ENCODE results near the gene CIB4. TPM values are rescaled to one million over a fixed set of nuclear protein-coding genes. Genes with fewer than 3 reads are reported as not detected.

Gene CIB4
- total and polyA plus RNA-seq, 2 of the 13 experiments (the other 11 are each of a cell fraction or from before 2014, with no cell fraction given): not detected

GRCh38 chr2:26675651-26676255 is 34.6 kb upstream of the CIB4 start:
- no peak for TF ChIP-seq MATR3 (CRISPR knock-in tag; IDR thresholded peaks at IDR 0.05)
- no peak for TF ChIP-seq RCOR2 (CRISPR knock-in tag; IDR thresholded peaks at IDR 0.05)
- TF ChIP-seq ZNF570 (CRISPR knock-in tag; IDR thresholded peaks at IDR 0.05; ENCODE audit: borderline replicate concordance): no peak
- TF ChIP-seq ISL2 (CRISPR knock-in tag; IDR thresholded peaks at IDR 0.05): no peak
- no peak for TF ChIP-seq HOXD1 (CRISPR knock-in tag; IDR thresholded peaks at IDR 0.05)
- TF ChIP-seq SIN3A (IDR thresholded peaks at IDR 0.05; ENCODE audit: borderline replicate concordance, low read depth, low read length): no peak
- no peak for TF ChIP-seq JUN (CRISPR knock-in tag; IDR thresholded peaks at IDR 0.05)
- H3K9ac ChIP-seq (ENCODE audit: insufficient read depth, low read depth, low read length): no peak overlapping the region
- H3K9me3 ChIP-seq (ENCODE audit: low read length): no peaks in the 10 kb centered on the region
- ATAC-seq: no peak; the same call in 2 of the 3 replicates
- H3K36me3 ChIP-seq (replicated peaks in 1 of 2; ENCODE audit: control insufficient read depth in 1 of 2, insufficient read depth in 2 of 2, low read length in 2 of 2): no peaks in the 10 kb centered on the region
- H3K4me3 ChIP-seq (replicated peaks in 1 of 3; ENCODE audit: insufficient read depth in 1 of 3, low read depth in 2 of 3, low read length in 3 of 3): no peak overlapping the region
- no peak overlapping the region for H3K27ac ChIP-seq (ENCODE audit: extremely low read length, insufficient read depth, low read length)
- peaks cover 19 to 81% of the 10 kb centered on the region in 2 experiments for H3K27me3 ChIP-seq (ENCODE audit: control insufficient read depth in 1 of 2, insufficient read depth in 2 of 2, low read length in 2 of 2)
- DNase-seq (ENCODE audit: low spot score): no peak
- no peak for FAIRE-seq
- ChIA-PET POLR2A (no interaction called here), CTCF (ENCODE audit: low intra/inter-chr PET ratio, low total read pairs) (no interaction called here)
- H3K4me1 ChIP-seq (ENCODE audit: insufficient read depth, low read length): 0 out of 2 replicates have a peak, but pooled peaks cover 5% of the 10 kb centered on the region
- H3K79me2 ChIP-seq (ENCODE audit: insufficient read depth, low read length): no peaks in the 10 kb centered on the region
- H4K20me1 ChIP-seq (ENCODE audit: insufficient read depth, low read length): no peaks in the 10 kb centered on the region
- WGBS (ENCODE audit: low lambda C conversion rate): 49% methylated on average over 6 of the region's 6 CpGs
- intact Hi-C loops (cut with micrococcal nuclease; ENCODE audit: unreplicated experiment): no loop called here
- in situ Hi-C loops (cut with HindIII; ENCODE audit: extremely low pct_ligation_motif_present, low pct_unique_long_range_greater_than_20kb): no loop called here
- no peak overlapping the region for H2AFZ ChIP-seq (ENCODE audit: low read length)
- no TSS peak for BruUV-seq (replicated peaks)
- H3K4me2 ChIP-seq (ENCODE audit: low read depth, low read length): no peak overlapping the region

- H3K79me2 ChIP-seq (ENCODE audit: insufficient read depth, low read length): no peaks in the 10 kb centered on the region
- TF ChIP-seq PATZ1 (CRISPR knock-in tag; IDR thresholded peaks at IDR 0.05): no peak
- no TSS peak for BruUV-seq (replicated peaks)
- ChIA-PET CTCF (ENCODE audit: low intra/inter-chr PET ratio, low total read pairs) (no interaction called here), POLR2A (no interaction called here)
- H2AFZ ChIP-seq (ENCODE audit: low read length): no peak overlapping the region
- 0 out of 2 replicates have a peak, but pooled peaks cover 5% of the 10 kb centered on the region for H3K4me1 ChIP-seq (ENCODE audit: insufficient read depth, low read length)
- no peak for DNase-seq (ENCODE audit: low spot score)
- H3K9me3 ChIP-seq (ENCODE audit: low read length): no peaks in the 10 kb centered on the region
- no peaks in the 10 kb centered on the region for H3K36me3 ChIP-seq (replicated peaks in 1 of 2; ENCODE audit: control insufficient read depth in 1 of 2, insufficient read depth in 2 of 2, low read length in 2 of 2)
- no peak overlapping the region for H3K4me3 ChIP-seq (replicated peaks in 1 of 3; ENCODE audit: insufficient read depth in 1 of 3, low read depth in 2 of 3, low read length in 3 of 3)
- ATAC-seq: peak; percentile 14; the same call in 2 of the 3 replicates
- no peaks in the 10 kb centered on the region for H4K20me1 ChIP-seq (ENCODE audit: insufficient read depth, low read length)
- no peak overlapping the region for H3K4me2 ChIP-seq (ENCODE audit: low read depth, low read length)
- peaks cover 18 to 80% of the 10 kb centered on the region in 2 experiments for H3K27me3 ChIP-seq (ENCODE audit: control insufficient read depth in 1 of 2, insufficient read depth in 2 of 2, low read length in 2 of 2)
- in situ Hi-C loops (cut with HindIII; ENCODE audit: extremely low pct_ligation_motif_present, low pct_unique_long_range_greater_than_20kb): no loop called here
- no peak for FAIRE-seq
- 27% methylated on average over 13 of the region's 13 CpGs for WGBS (ENCODE audit: low lambda C conversion rate)
- H3K9ac ChIP-seq (ENCODE audit: insufficient read depth, low read depth, low read length): no peak overlapping the region
- H3K27ac ChIP-seq (ENCODE audit: extremely low read length, insufficient read depth, low read length): no peak overlapping the region
- intact Hi-C loops (cut with micrococcal nuclease; ENCODE audit: unreplicated experiment): no loop called here
These were observed 33.6 kb upstream of the CIB4 start for GRCh38 chr2:26674771-26675170.

Data from HepG2 (cell line).